ENCODE measurements around the gene TRAF2. TPM values are rescaled to one million over a fixed set of nuclear protein-coding genes. Genes with fewer than 3 reads are reported as not detected.

TRAF2 gene
- total and polyA plus RNA-seq, 2 of the 13 experiments (the other 11 are each of a cell fraction or from before 2014, with no cell fraction given), result 12.4 to 13.6 TPM

GRCh38 chr9:136847088-136847825 lies 39.1 kb upstream of the TRAF2 start (continued):
- TF ChIP-seq AKAP8 (CRISPR knock-in tag; IDR thresholded peaks at IDR 0.05) (peak; percentile 25; the same call in 1 of the 2 replicates), MYPOP (CRISPR knock-in tag; IDR thresholded peaks at IDR 0.05) (no peak), RBFOX2 (IDR thresholded peaks at IDR 0.05; ENCODE audit: low read depth, low read length) (no peak), ZNF225 (CRISPR knock-in tag; IDR thresholded peaks at IDR 0.05) (no peak), CERS6 (CRISPR knock-in tag; IDR thresholded peaks at IDR 0.05) (no peak; the same call in 1 of the 2 replicates), JUN (CRISPR knock-in tag; IDR thresholded peaks at IDR 0.05) (0 out of 2 replicates have a peak, but pooled peaks have one; percentile 45), PATZ1 (CRISPR knock-in tag; IDR thresholded peaks at IDR 0.05) (peak; percentile 55; the same call in 1 of the 2 replicates), ZNF609 (CRISPR knock-in tag; IDR thresholded peaks at IDR 0.05; ENCODE audit: borderline replicate concordance) (0 out of 2 replicates have a peak, but pooled peaks have one; percentile 62), AKNA (CRISPR knock-in tag; IDR thresholded peaks at IDR 0.05; ENCODE audit: borderline replicate concordance) (no peak), GLI4 (CRISPR knock-in tag; IDR thresholded peaks at IDR 0.05; ENCODE audit: borderline replicate concordance) (0 out of 2 replicates have a peak, but pooled peaks have one; percentile 88), SNRNP70 (IDR thresholded peaks at IDR 0.05; ENCODE audit: low read depth, low read length) (no peak), NBN (conservative IDR thresholded peaks at IDR 0.05) (no peak)
